WTC11 (cell line): ENCODE data around the gene EMC1. TPM values are rescaled to one million over a fixed set of nuclear protein-coding genes. Genes with fewer than 3 reads are reported as not detected.

Experiments
- ATAC-seq: fragments of 200-7000 bp; cut with Tn5 transposase; 2 replicates; pipeline ENCODE4 v1.10.0; 2021; ENCODE audit warnings: mild to moderate bottlenecking, moderate library complexity
- CTCF ChIA-PET: fragments of 300-600 bp; sonication (Branson Sonifier 250); formaldehyde crosslinking; loops from one replicate; lab custom pipeline; 2021; ENCODE audit warnings: antibody characterized with exemption; lab: Charles Lee
- POLR2A ChIA-PET: fragments of 350-600 bp; sonication (Branson Sonifier 250); formaldehyde crosslinking; loops from one replicate; lab custom pipeline; 2021; ENCODE audit warnings: antibody characterized with exemption; lab: Charles Lee
- DNase-seq: peaks from one replicate; pipeline ENCODE4 v3.0.0; 2021; ENCODE audit warnings: low spot score
- H3K27ac Mint-ChIP-seq: 2 replicates; pipeline ENCODE4 v1.8.0; 2021; ENCODE audit warnings: mixed read lengths
- H3K27me3 Mint-ChIP-seq: 2 replicates; pipeline ENCODE4 v1.8.0; 2021; ENCODE audit warnings: low read depth, mild to moderate bottlenecking, moderate library complexity, mixed read lengths
- H3K36me3 Mint-ChIP-seq: 2 replicates; pipeline ENCODE4 v1.8.0; 2021; ENCODE audit warnings: mixed read lengths
- H3K4me1 Mint-ChIP-seq: 2 replicates; pipeline ENCODE4 v1.8.0; 2022; ENCODE audit warnings: mixed read lengths
- H3K4me3 Mint-ChIP-seq: 2 replicates; pipeline ENCODE4 v1.8.0; 2021; ENCODE audit warnings: mild to moderate bottlenecking, moderate library complexity, mixed read lengths
- H3K9me3 Mint-ChIP-seq: 2 replicates; pipeline ENCODE4 v1.8.0; 2021; ENCODE audit warnings: mixed read lengths
- ATF6 ChIP-seq: sonication (generic); formaldehyde crosslinking; IDR thresholded peaks from 2 replicates; pipeline ENCODE4 v1.8.1; 2023; ENCODE audit warnings: mild to moderate bottlenecking, missing genetic modification reagents
- CBFB ChIP-seq: sonication (generic); formaldehyde crosslinking; IDR thresholded peaks from 2 replicates; pipeline ENCODE4 v1.8.1; 2022; ENCODE audit warnings: mild to moderate bottlenecking, low read depth, missing genetic modification reagents
- E2F4 ChIP-seq: sonication (generic); formaldehyde crosslinking; IDR thresholded peaks from 2 replicates; pipeline ENCODE4 v1.8.1; 2022; ENCODE audit warnings: low read depth, mild to moderate bottlenecking, moderate library complexity, missing genetic modification reagents, borderline replicate concordance
- FOXJ3 ChIP-seq: sonication (generic); formaldehyde crosslinking; IDR thresholded peaks from 2 replicates; pipeline ENCODE4 v1.9.0; 2021; ENCODE audit warnings: missing genetic modification reagents, mild to moderate bottlenecking, borderline replicate concordance
- GABPB1 ChIP-seq: sonication (generic); formaldehyde crosslinking; IDR thresholded peaks from 2 replicates; pipeline ENCODE4 v1.8.1; 2023; ENCODE audit warnings: mild to moderate bottlenecking, missing genetic modification reagents
- GRHL2 ChIP-seq: fragments of 250-450 bp; sonication (Bioruptor Pico); IDR thresholded peaks from 2 replicates; pipeline ENCODE4 v1.8.0; 2022; ENCODE audit warnings: mild to moderate bottlenecking, moderate library complexity; ENCODE audit not compliant: insufficient replicate concordance, severe bottlenecking
- GTF2I ChIP-seq: fragments of 250-450 bp; sonication (Bioruptor Pico); conservative IDR thresholded peaks from 2 replicates; pipeline ENCODE4 v1.4.0; 2021; ENCODE audit warnings: mild to moderate bottlenecking
- KAT7 ChIP-seq: sonication (generic); formaldehyde crosslinking; IDR thresholded peaks from 2 replicates; pipeline ENCODE4 v1.8.1; 2023; ENCODE audit warnings: missing genetic modification reagents, mild to moderate bottlenecking, borderline replicate concordance
- PRRX2 ChIP-seq: fragments of 250-450 bp; sonication (Bioruptor Pico); IDR thresholded peaks from 2 replicates; pipeline ENCODE4 v1.8.0; 2021; ENCODE audit warnings: mild to moderate bottlenecking
- SOX15 ChIP-seq: fragments of 250-450 bp; sonication (Bioruptor Pico); IDR thresholded peaks from 2 replicates; pipeline ENCODE4 v1.9.0; 2021; ENCODE audit warnings: mild to moderate bottlenecking
- USF1 ChIP-seq: sonication (generic); formaldehyde crosslinking; IDR thresholded peaks from 2 replicates; pipeline ENCODE4 v1.8.0; 2022; ENCODE audit warnings: mild to moderate bottlenecking, missing genetic modification reagents
- USF2 ChIP-seq: sonication (generic); formaldehyde crosslinking; IDR thresholded peaks from 2 replicates; pipeline ENCODE4 v1.8.1; 2023; ENCODE audit warnings: mild to moderate bottlenecking, missing genetic modification reagents, moderate library complexity
- total RNA-seq: library from RNA; stranded (reverse); gene quantifications from 3 replicates; pipeline ENCODE4 v1.2.3, GENCODE V29; 2021
- TF ChIP-seq, protein P1 (sequence below): sonication (generic); formaldehyde crosslinking; IDR thresholded peaks from 2 replicates; pipeline ENCODE4 v1.8.0; 2022; ENCODE audit warnings: mild to moderate bottlenecking, missing genetic modification reagents
- TF ChIP-seq, protein P2 (sequence below): sonication (generic); formaldehyde crosslinking; IDR thresholded peaks from 2 replicates; pipeline ENCODE4 v1.8.1; 2022; ENCODE audit warnings: mild to moderate bottlenecking, missing genetic modification reagents, moderate library complexity, borderline replicate concordance
- TF ChIP-seq, protein P3 (sequence below): sonication (generic); formaldehyde crosslinking; IDR thresholded peaks from 2 replicates; pipeline ENCODE4 v1.8.1; 2023; ENCODE audit warnings: mild to moderate bottlenecking, moderate library complexity, missing genetic modification reagents

EMC1 gene
- total RNA-seq, 1 experiment from 2014 or later: 53.5 TPM

DNA sequence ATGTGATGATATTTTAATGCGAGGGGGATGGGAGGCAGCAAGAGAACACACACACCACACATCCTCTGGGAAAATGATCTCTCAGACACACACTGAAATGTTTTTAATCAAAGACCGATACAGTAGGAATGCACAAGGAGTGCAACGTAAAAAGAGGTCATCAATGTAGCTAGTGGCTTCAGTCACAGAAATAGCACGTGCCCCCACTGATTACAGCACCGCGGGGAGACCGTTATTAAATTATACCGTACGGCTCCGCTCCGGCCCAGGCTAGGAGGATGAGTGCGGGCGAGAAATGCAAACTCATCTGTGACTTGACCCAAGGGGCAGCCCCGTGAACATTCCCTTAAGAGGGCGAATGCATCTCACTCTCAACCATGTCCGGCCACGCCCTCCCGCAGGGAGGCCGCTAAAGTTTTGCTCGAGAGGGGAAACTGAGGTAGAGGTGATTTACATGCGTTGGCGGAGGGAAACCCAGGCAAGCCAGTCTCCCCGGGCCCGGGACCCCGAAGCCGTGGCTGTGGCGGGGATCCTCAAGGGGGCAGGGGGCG lies 41.8 kb downstream of the EMC1 start (continued):
- TF ChIP-seq, protein P1, sequence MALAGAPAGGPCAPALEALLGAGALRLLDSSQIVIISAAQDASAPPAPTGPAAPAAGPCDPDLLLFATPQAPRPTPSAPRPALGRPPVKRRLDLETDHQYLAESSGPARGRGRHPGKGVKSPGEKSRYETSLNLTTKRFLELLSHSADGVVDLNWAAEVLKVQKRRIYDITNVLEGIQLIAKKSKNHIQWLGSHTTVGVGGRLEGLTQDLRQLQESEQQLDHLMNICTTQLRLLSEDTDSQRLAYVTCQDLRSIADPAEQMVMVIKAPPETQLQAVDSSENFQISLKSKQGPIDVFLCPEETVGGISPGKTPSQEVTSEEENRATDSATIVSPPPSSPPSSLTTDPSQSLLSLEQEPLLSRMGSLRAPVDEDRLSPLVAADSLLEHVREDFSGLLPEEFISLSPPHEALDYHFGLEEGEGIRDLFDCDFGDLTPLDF (CRISPR knock-in tag): no peak
- no peak for TF ChIP-seq ATF6 (CRISPR knock-in tag)
- TF ChIP-seq SOX15: no peak
- TF ChIP-seq KAT7: no peak
- TF ChIP-seq E2F4 (CRISPR knock-in tag): no peak
- TF ChIP-seq CBFB (CRISPR knock-in tag): no peak
- no peak for TF ChIP-seq FOXJ3 (CRISPR knock-in tag)
- TF ChIP-seq USF2: no peak
- no peak for TF ChIP-seq GABPB1 (CRISPR knock-in tag)

DNA sequence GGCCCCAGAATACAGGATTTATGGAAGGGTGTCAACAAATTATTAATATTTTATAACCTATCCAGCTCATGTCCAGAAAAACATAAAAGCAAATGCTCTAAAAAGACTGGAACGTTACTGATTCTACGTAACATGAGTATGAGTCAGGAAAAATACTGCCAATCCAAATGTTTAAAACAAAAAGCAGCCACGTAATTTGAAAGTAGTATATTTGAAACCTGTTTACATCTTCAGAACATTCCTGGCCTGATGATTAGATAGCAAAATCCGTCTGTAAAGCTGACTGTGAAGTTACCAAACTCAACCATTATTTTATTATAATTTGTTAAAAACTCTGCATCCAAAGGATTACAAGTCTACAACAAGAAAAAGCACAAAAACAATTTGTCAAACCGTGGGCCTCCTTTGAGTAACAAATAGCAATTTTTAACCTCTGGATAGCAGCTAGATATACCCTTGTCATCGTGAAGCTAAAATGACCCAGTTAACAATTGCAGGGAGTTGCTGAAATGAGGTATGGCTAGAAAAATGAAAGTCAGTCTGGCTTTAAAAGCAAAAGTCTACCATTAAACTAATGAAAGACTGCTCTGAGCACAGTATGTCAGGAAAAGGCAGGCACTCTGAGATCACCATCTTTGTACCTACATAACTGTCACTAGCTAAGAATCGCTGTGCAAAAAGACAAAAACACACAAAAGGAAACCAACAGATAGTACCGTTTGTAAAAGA lies 42.5 kb downstream of the EMC1 start:
- peak overlapping the region; percentile 94 for H3K4me3 Mint-ChIP-seq
- TF ChIP-seq, protein P2, sequence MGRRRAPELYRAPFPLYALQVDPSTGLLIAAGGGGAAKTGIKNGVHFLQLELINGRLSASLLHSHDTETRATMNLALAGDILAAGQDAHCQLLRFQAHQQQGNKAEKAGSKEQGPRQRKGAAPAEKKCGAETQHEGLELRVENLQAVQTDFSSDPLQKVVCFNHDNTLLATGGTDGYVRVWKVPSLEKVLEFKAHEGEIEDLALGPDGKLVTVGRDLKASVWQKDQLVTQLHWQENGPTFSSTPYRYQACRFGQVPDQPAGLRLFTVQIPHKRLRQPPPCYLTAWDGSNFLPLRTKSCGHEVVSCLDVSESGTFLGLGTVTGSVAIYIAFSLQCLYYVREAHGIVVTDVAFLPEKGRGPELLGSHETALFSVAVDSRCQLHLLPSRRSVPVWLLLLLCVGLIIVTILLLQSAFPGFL (CRISPR knock-in tag): no peak
- TF ChIP-seq GTF2I (no peak), GRHL2 (CRISPR knock-in tag) (no peak), USF1 (CRISPR knock-in tag) (no peak), SOX15 (no peak), PRRX2 (no peak)
- TF ChIP-seq, protein P3, sequence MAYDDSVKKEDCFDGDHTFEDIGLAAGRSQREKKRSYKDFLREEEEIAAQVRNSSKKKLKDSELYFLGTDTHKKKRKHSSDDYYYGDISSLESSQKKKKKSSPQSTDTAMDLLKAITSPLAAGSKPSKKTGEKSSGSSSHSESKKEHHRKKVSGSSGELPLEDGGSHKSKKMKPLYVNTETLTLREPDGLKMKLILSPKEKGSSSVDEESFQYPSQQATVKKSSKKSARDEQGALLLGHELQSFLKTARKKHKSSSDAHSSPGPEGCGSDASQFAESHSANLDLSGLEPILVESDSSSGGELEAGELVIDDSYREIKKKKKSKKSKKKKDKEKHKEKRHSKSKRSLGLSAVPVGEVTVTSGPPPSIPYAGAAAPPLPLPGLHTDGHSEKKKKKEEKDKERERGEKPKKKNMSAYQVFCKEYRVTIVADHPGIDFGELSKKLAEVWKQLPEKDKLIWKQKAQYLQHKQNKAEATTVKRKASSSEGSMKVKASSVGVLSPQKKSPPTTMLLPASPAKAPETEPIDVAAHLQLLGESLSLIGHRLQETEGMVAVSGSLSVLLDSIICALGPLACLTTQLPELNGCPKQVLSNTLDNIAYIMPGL (CRISPR knock-in tag): no peak
- TF ChIP-seq, protein P1 (CRISPR knock-in tag): no peak
- DNase-seq (no peak), ATAC-seq (no peak)
- H3K27ac Mint-ChIP-seq: peak overlapping the region; percentile 97
- H3K4me1 Mint-ChIP-seq: peaks cover 31% of the 10 kb centered on the region
- ChIA-PET POLR2A (no interaction called here), CTCF (no interaction called here)
- H3K9me3 Mint-ChIP-seq: no peaks in the 10 kb centered on the region
- no peaks in the 10 kb centered on the region; the same call in 1 of the 2 replicates for H3K36me3 Mint-ChIP-seq
- no peaks in the 10 kb centered on the region for H3K27me3 Mint-ChIP-seq
